ENCODE data around the gene HMCN1.

The HMCN1 gene

DNA sequence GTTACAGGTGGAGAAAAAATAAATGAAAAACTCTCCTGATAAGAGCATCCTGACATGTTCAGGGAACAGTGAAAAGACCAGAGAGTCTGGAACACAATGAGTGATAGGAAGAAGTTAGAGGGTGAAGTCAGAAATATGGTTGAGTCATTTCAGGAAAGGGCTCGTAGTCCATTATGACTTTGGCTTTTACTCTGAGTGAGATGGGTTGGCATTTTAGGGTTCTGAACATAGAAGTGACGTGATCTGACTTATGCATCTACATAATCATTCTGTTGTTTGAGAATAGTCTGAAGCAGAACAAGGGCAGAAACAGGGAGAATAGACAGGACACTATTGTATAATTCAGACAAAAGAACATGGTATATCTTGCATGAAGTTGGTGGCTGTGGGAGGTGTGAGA is 5.8 kb downstream of the HMCN1 start:
- TF ChIP-seq CTCF (IDR thresholded peaks at IDR 0.05; ENCODE audit: low read depth, low read length), result no peak
- no peak for DNase-seq (ENCODE audit: extremely low read depth, low read depth)

DNA sequence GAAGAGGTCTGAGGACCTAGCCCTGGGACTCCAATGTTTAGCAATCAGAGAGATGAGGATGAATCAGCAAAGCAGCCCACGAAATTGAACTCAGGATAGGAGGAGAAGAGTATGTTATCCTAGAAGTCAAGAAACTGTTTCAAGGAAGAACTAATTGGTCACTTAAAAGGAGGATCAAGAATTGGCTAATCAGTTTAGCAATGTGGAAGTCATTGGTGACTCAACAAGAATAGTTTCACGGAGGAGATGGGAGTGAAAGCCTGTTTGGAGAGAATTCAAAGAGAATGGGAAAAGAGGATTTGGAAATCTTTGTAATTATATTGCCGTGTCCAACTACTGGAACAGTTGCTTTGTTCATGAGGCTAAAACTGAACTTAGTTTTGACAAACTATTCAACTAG is 7.4 kb downstream of the HMCN1 start:
- DNase-seq (ENCODE audit: extremely low read depth, low read depth), result no peak
- no peak for TF ChIP-seq CTCF (IDR thresholded peaks at IDR 0.05; ENCODE audit: low read depth, low read length)

- no peak for TF ChIP-seq CTCF (IDR thresholded peaks at IDR 0.05; ENCODE audit: low read depth, low read length)
- DNase-seq (ENCODE audit: extremely low read depth, low read depth), result no peak
Measured at GRCh38 chr1:185742403-185742802, 8.2 kb downstream of the HMCN1 start.

GRCh38 chr1:185745165-185745564 is 11.0 kb downstream of the HMCN1 start:
- no peak for TF ChIP-seq CTCF (IDR thresholded peaks at IDR 0.05; ENCODE audit: low read depth, low read length)
- DNase-seq (ENCODE audit: extremely low read depth, low read depth), result no peak

DNA sequence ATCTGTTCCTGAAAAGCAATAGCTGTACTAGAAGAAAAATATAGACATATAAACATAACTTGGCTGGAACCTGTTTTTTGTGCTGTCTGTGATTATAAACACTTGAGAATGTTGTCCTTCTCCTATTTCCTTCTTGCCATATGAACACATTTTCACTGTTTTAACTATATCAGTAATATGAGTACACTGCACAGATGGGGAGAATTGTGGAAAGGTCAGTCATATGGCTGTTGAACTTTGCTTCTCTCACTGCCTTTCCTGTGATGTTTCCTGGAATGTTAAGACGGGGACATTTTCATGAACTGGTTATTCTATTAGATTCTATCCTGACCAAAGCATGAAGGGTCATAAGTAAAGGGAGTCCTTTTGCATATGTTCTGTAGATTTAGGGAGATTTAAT is 24.9 kb downstream of the HMCN1 start:
- no peak for TF ChIP-seq CTCF (IDR thresholded peaks at IDR 0.05; ENCODE audit: low read depth, low read length)
- peak; percentile 8 for DNase-seq (ENCODE audit: extremely low read depth, low read depth)

GRCh38 chr1:185761841-185762240 is 27.6 kb downstream of the HMCN1 start:
- DNase-seq (ENCODE audit: extremely low read depth, low read depth), result no peak
- no peak for TF ChIP-seq CTCF (IDR thresholded peaks at IDR 0.05; ENCODE audit: low read depth, low read length)

DNA sequence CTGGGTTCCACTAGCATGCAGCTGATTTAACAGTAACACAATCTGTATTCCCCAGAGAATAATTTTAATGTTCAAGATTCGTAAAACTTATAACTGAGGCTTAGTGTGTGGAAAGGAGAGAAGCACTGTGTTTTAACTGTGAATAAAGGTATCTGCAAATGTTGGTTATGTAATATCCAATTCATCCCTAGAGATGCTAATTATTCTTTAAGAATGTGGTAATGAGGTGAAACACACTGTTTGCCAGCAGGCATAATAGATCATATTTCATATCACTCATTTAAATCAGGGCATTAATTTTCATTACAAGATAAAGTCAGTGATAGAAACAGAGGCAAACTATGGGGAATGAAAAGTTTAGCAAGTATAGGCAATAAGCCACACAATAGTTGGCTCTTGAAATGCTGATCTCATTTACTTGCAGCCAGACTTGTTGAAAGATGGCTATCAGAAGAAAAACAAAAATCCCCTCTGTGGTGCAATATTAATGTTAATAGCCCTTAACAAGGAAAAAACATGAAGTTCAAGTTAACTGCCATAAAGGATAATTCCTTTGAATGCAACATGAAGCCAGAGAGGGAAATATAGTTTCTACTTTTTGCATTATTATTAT is 33.4 kb downstream of the HMCN1 start:
- DNase-seq (ENCODE audit: extremely low read depth, low read depth), result no peak
- TF ChIP-seq CTCF (IDR thresholded peaks at IDR 0.05; ENCODE audit: low read depth, low read length), result no peak
